H1 (cell line): ENCODE results near the gene CBLB.

Experiments used
- EP300 ChIP-seq, 2 experiments: IDR thresholded peaks; 1 replicate in 1 of 2; 2 replicates in 1 of 2; pipeline ENCODE4 v1.6.1; 2011 to 2012; ENCODE audit warnings: low read depth in 2 of 2, low read length in 2 of 2, mild to moderate bottlenecking in 2 of 2, borderline replicate concordance in 1 of 2, inconsistent platforms in 1 of 2, moderate library complexity in 1 of 2
- EZH2 ChIP-seq: fragments of 200-600 bp; sonication (generic); IDR thresholded peaks from 2 replicates; pipeline ENCODE4 v1.7.1; 2012; ENCODE audit warnings: low read depth, mild to moderate bottlenecking, moderate library complexity, low read length, inconsistent platforms; ENCODE audit not compliant: severe bottlenecking
- GABPA ChIP-seq: IDR thresholded peaks from 2 replicates; pipeline ENCODE4 v1.6.1; 2011; ENCODE audit warnings: mild to moderate bottlenecking, low read length, moderate library complexity, borderline replicate concordance; ENCODE audit not compliant: insufficient read depth
- JUND ChIP-seq: IDR thresholded peaks from 2 replicates; pipeline ENCODE4 v1.6.1; 2011; ENCODE audit warnings: mild to moderate bottlenecking, improper control_type of control experiment, low read length
- SIN3A ChIP-seq, 2 experiments: IDR thresholded peaks in 1 of 2; conservative IDR thresholded peaks in 1 of 2; 2 replicates each; pipeline ENCODE4 v1.6.1; 2011 to 2012; ENCODE audit warnings: low read length in 2 of 2, improper control_type of control experiment in 1 of 2, low read depth in 1 of 2, mild to moderate bottlenecking in 1 of 2
- TCF12 ChIP-seq: IDR thresholded peaks from 2 replicates; pipeline ENCODE4 v1.6.1; 2011; ENCODE audit warnings: low read depth, mild to moderate bottlenecking, low read length
- TF ChIP-seq, protein P1 (sequence below), 3 experiments: IDR thresholded peaks; 1 replicate in 2 of 3; 2 replicates in 1 of 3; pipeline versions ENCODE4 v1.5.1 to v1.6.1; 2011; ENCODE audit warnings: low read length in 3 of 3, mild to moderate bottlenecking in 3 of 3, inconsistent platforms in 2 of 3, low read depth in 1 of 3, moderate library complexity in 1 of 3; ENCODE audit not compliant: insufficient read depth in 1 of 3; ENCODE audit errors: control extremely low read depth in 1 of 3
- TF ChIP-seq, protein P2 (sequence below): IDR thresholded peaks from 2 replicates; pipeline ENCODE4 v1.6.1; 2012; ENCODE audit warnings: inconsistent platforms

DNA sequence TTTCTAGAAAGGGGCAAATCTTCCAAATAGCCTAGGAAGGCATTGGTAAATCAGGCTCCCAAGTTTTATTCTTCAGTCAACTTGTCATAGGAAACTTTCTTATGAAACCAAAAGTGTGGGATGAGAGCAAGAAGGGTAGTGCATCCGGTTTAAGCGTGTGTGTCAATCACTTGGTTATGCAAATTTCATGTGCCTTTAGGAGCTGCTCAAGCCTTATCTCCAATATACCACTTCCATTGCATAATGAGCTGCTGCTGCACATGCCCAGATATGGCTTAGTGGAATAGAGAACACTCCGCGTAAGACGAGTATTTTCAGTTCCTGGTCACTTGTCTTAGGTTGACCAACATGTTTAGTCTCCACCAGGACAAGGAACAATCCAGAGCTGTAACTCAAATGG, 242.1 kb downstream of the CBLB start:
- TF ChIP-seq, protein P1, sequence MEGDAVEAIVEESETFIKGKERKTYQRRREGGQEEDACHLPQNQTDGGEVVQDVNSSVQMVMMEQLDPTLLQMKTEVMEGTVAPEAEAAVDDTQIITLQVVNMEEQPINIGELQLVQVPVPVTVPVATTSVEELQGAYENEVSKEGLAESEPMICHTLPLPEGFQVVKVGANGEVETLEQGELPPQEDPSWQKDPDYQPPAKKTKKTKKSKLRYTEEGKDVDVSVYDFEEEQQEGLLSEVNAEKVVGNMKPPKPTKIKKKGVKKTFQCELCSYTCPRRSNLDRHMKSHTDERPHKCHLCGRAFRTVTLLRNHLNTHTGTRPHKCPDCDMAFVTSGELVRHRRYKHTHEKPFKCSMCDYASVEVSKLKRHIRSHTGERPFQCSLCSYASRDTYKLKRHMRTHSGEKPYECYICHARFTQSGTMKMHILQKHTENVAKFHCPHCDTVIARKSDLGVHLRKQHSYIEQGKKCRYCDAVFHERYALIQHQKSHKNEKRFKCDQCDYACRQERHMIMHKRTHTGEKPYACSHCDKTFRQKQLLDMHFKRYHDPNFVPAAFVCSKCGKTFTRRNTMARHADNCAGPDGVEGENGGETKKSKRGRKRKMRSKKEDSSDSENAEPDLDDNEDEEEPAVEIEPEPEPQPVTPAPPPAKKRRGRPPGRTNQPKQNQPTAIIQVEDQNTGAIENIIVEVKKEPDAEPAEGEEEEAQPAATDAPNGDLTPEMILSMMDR (IDR thresholded peaks at IDR 0.05; ENCODE audit: control extremely low read depth in 1 of 3, insufficient read depth in 1 of 3, low read depth in 1 of 3, low read length in 3 of 3) = no peak
- TF ChIP-seq SIN3A (conservative IDR thresholded peaks at IDR 0.05 in 1 of 2, IDR thresholded peaks at IDR 0.05 in 1 of 2; ENCODE audit: low read depth in 1 of 2, low read length in 2 of 2) = no peak
- TF ChIP-seq EZH2 = no peak
- TF ChIP-seq JUND = no peak
- TF ChIP-seq TCF12 = no peak
- no peak for TF ChIP-seq EP300 (IDR thresholded peaks at IDR 0.05; ENCODE audit: borderline replicate concordance in 1 of 2, low read depth in 2 of 2, low read length in 2 of 2)
- no peak for TF ChIP-seq GABPA
- TF ChIP-seq, protein P2, sequence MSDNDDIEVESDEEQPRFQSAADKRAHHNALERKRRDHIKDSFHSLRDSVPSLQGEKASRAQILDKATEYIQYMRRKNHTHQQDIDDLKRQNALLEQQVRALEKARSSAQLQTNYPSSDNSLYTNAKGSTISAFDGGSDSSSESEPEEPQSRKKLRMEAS = no peak
